A549 treated with Hydrocortisone at 1 μM for 4 hours (cell line): ENCODE results near the gene EPS15. TPM values are rescaled to one million over a fixed set of nuclear protein-coding genes. Genes with fewer than 3 reads are reported as not detected.

Experiments
- total RNA-seq: library from RNA; stranded (reverse); fragments of 200-300 nt; extraction: Qiagen RNA extraction; gene quantifications from 5 replicates; pipeline ENCODE4 v1.2.3, GENCODE V29; 2022

EPS15 gene
- 9.0 to 16.2 TPM (median 11.6 TPM) in 5 replicates for total RNA-seq

GRCh38 chr1:51519048-51519864, at the start of gene EPS15:
Gene EPS15 (minus strand): TSS chr1:51519266. CDS start chr1:51519231, 35 bp downstream.

GRCh38 chr1:51330331-51331201, 188.5 kb downstream of the EPS15 start, which contains the start of gene TTC39A:
Gene TTC39A (minus strand): TSS chr1:51330562. CDS start chr1:51330477, 85 bp downstream.

Other genes with a start within 250 kb of the EPS15 start
- 1.4 to 2.7 TPM (median 1.7 TPM) in 5 replicates for gene TTC39A, start 188.7 kb downstream of the EPS15 start, total RNA-seq
- 32.5 to 50.0 TPM (median 41.1 TPM) in 5 replicates for gene OSBPL9, start 97.8 kb upstream of the EPS15 start, total RNA-seq